ENCODE measurements around the gene MAGEA3.
"Not testable (repeated sequence)": the region's sequence is repeated elsewhere in the genome, so short reads cannot be mapped to it uniquely, and the experiment has no call there.

GRCh38 chrX:152697952-152698931 lies at the start of gene MAGEA3:
- TF ChIP-seq, protein P1, sequence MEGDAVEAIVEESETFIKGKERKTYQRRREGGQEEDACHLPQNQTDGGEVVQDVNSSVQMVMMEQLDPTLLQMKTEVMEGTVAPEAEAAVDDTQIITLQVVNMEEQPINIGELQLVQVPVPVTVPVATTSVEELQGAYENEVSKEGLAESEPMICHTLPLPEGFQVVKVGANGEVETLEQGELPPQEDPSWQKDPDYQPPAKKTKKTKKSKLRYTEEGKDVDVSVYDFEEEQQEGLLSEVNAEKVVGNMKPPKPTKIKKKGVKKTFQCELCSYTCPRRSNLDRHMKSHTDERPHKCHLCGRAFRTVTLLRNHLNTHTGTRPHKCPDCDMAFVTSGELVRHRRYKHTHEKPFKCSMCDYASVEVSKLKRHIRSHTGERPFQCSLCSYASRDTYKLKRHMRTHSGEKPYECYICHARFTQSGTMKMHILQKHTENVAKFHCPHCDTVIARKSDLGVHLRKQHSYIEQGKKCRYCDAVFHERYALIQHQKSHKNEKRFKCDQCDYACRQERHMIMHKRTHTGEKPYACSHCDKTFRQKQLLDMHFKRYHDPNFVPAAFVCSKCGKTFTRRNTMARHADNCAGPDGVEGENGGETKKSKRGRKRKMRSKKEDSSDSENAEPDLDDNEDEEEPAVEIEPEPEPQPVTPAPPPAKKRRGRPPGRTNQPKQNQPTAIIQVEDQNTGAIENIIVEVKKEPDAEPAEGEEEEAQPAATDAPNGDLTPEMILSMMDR (IDR thresholded peaks at IDR 0.05; ENCODE audit: poor library complexity) = not testable (repeated sequence)
- TF ChIP-seq EZH2 (IDR thresholded peaks at IDR 0.05; ENCODE audit: borderline replicate concordance); EZH2phosphoT487 (IDR thresholded peaks at IDR 0.05; ENCODE audit: low read depth, severe bottlenecking, unreplicated experiment): not testable (repeated sequence)

Data from hepatocyte (in vitro differentiated cells).